Neural cell (in vitro differentiated cells): Measurements from ENCODE around the gene PCDHB1. TPM values are rescaled to one million over a fixed set of nuclear protein-coding genes. Genes with fewer than 3 reads are reported as not detected.
A peak's percentile ranks its signal among the peaks of the same experiment; 100 is the strongest.

ENCODE experiments used
- H2AFZ ChIP-seq: fragments of 200-600, 300-800 bp; sonication (generic), shearing (Covaris generic); 2 replicates; pipeline ENCODE4 v1.6.0; 2014; ENCODE audit warnings: low read depth, mild to moderate bottlenecking, antibody characterized with exemption, low read length, moderate library complexity
- H3F3A ChIP-seq: fragments of 200-600 bp; shearing (Covaris generic); 2 replicates; pipeline ENCODE4 v1.6.1; 2016; ENCODE audit warnings: mild to moderate bottlenecking, moderate library complexity, mixed read lengths, antibody characterized with exemption, low read length; ENCODE audit not compliant: insufficient read depth, poor library complexity, severe bottlenecking
- H3K27ac ChIP-seq: fragments of 200-600, 300-800 bp; sonication (generic), shearing (Covaris generic); 2 replicates; pipeline ENCODE4 v1.5.1; 2014; ENCODE audit warnings: mild to moderate bottlenecking, low read length, moderate library complexity
- H3K27me3 ChIP-seq: fragments of 300-800, 200-600 bp; sonication (generic), shearing (Covaris generic); 2 replicates; pipeline ENCODE4 v1.6.0; 2014; ENCODE audit warnings: mild to moderate bottlenecking, low read depth, low read length, moderate library complexity; ENCODE audit not compliant: insufficient read depth
- H3K36me3 ChIP-seq: fragments of 300-800, 200-600 bp; sonication (generic), shearing (Covaris generic); 2 replicates; pipeline ENCODE4 v1.5.1; 2014; ENCODE audit warnings: mild to moderate bottlenecking, antibody characterized with exemption, low read length, moderate library complexity; ENCODE audit not compliant: insufficient read depth
- H3K4me2 ChIP-seq: fragments of 300-800, 200-600 bp; sonication (generic), shearing (Covaris generic); 2 replicates; pipeline ENCODE4 v1.6.0; 2014; ENCODE audit warnings: mild to moderate bottlenecking, low read length
- H3K4me3 ChIP-seq: fragments of 300-800, 200-600 bp; sonication (generic), shearing (Covaris generic); 2 replicates; pipeline ENCODE4 v1.5.1; 2014; ENCODE audit warnings: mild to moderate bottlenecking, low read length, moderate library complexity
- H3K79me2 ChIP-seq: fragments of 200-600 bp; shearing (Covaris generic); replicated peaks from 2 replicates; pipeline ENCODE4 v1.6.0; 2014; ENCODE audit warnings: mild to moderate bottlenecking, low read length, moderate library complexity; ENCODE audit not compliant: insufficient read depth
- H3K9ac ChIP-seq: fragments of 300-800, 200-600 bp; sonication (generic), shearing (Covaris generic); 2 replicates; pipeline ENCODE4 v1.6.1; 2016; ENCODE audit warnings: mild to moderate bottlenecking, low read length, mixed read lengths
- H3K9me2 ChIP-seq: fragments of 200-600 bp; shearing (Covaris generic); 2 replicates; pipeline ENCODE4 v1.6.1; 2016; ENCODE audit warnings: mild to moderate bottlenecking, low read length, mixed read lengths; ENCODE audit not compliant: insufficient read depth
- H3K9me3 ChIP-seq: fragments of 200-600, 300-800 bp; sonication (generic), shearing (Covaris generic); 2 replicates; pipeline ENCODE4 v1.6.1; 2016; ENCODE audit warnings: mild to moderate bottlenecking, mixed run types, low read length, moderate library complexity, mixed read lengths
- H4K20me1 ChIP-seq: fragments of 200-600 bp; shearing (Covaris generic); 2 replicates; pipeline ENCODE4 v1.6.1; 2016; ENCODE audit warnings: mild to moderate bottlenecking, mixed run types; ENCODE audit not compliant: insufficient read depth
- EP300 ChIP-seq: fragments of 450-650 bp; conservative IDR thresholded peaks from 2 replicates; pipeline ENCODE4 v1.6.1; 2014; ENCODE audit warnings: antibody characterized with exemption, mild to moderate bottlenecking, moderate library complexity; ENCODE audit not compliant: poor library complexity, severe bottlenecking
- EZH2 ChIP-seq: fragments of 200-600, 300-800 bp; shearing (Covaris generic), sonication (generic); IDR thresholded peaks from 2 replicates; pipeline ENCODE4 v1.6.1; 2014; ENCODE audit warnings: antibody characterized with exemption, low read length, borderline replicate concordance, mild to moderate bottlenecking; ENCODE audit not compliant: insufficient read depth, poor library complexity, severe bottlenecking
- MXI1 ChIP-seq: fragments of 450-650 bp; conservative IDR thresholded peaks from 2 replicates; pipeline ENCODE4 v1.6.1; 2014; ENCODE audit warnings: antibody characterized with exemption, mild to moderate bottlenecking; ENCODE audit not compliant: poor library complexity, severe bottlenecking
- POLR2AphosphoS5 ChIP-seq: IDR thresholded peaks from 2 replicates; pipeline ENCODE4 v1.6.1; 2012
- RAD21 ChIP-seq: fragments of 450-650 bp; conservative IDR thresholded peaks from 2 replicates; pipeline ENCODE4 v1.6.1; 2014; ENCODE audit warnings: antibody characterized with exemption, mild to moderate bottlenecking, moderate library complexity
- SMC3 ChIP-seq: fragments of 450-650 bp; conservative IDR thresholded peaks from 2 replicates; pipeline ENCODE4 v1.6.1; 2014; ENCODE audit warnings: antibody characterized with exemption, mild to moderate bottlenecking, moderate library complexity; ENCODE audit not compliant: poor library complexity
- TAF1 ChIP-seq: IDR thresholded peaks from 2 replicates; pipeline ENCODE4 v1.6.1; 2012; ENCODE audit warnings: low read depth
- polyA plus RNA-seq: library from polyadenylated mRNA; depleted of rRNA; stranded (reverse); fragments of >200 nt; gene quantifications from 2 replicates; pipeline ENCODE4 v1.2.3, GENCODE V29; 2014
- TF ChIP-seq, protein P1 (sequence below): IDR thresholded peaks from 2 replicates; pipeline ENCODE4 v1.6.1; 2012; ENCODE audit warnings: borderline replicate concordance
- TF ChIP-seq, protein P2 (sequence below): fragments of 450-650 bp; IDR thresholded peaks from 2 replicates; pipeline ENCODE4 v1.5.1; 2014; ENCODE audit warnings: antibody characterized with exemption, mild to moderate bottlenecking, moderate library complexity; ENCODE audit not compliant: poor library complexity, severe bottlenecking

PCDHB1 gene
- polyA plus RNA-seq, 1 donor from 2014 or later = 0.10 TPM

DNA sequence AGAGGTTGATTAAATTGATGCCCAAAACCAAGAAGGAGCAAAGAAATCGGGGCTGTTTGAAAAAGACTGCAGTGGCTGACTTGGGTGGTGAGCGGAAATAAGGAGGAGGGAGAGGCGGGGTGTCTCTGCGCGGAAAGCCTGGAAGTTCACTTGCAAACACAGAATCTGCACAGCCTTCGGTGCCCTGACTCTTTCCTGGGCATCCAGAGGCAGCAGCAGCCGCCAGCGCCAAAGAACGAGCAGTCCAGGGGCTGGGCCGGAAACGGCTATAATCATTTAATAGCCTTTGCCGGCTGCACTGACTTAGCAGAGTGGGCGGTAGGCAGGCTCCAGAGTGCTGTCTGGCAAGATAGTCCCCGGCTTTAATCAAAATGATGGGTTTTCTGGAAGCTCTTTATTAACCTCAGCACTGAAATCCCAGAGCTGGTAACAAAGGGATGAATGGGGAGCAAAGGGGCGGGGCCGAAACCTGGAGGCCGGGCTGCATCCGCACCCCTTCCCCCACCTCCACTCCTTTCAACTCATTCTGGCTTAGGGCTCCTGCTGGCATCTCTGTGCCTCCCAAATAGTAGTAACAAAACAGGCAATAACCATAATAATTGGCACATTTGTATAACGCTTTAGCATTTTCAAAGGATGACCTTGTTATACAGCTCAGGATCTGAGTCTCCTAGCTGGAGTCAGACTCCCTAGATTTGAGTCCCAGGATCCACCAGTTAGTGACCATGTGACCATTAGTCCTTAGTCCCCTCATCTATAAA is 49.1 kb upstream of the PCDHB1 start:
- Histone ChIP-seq H2AFZ (peak overlapping the region; percentile 22), H3K4me3 (peak overlapping the region; percentile 66), H3K4me2 (peak overlapping the region; percentile 77), H3K27ac (peak overlapping the region; percentile 89), H3K79me2 (peaks cover 7% of the 10 kb centered on the region), H3K27me3 (no peaks in the 10 kb centered on the region), H4K20me1 (no peaks in the 10 kb centered on the region), H3K9me3 (no peaks in the 10 kb centered on the region), H3F3A (peaks cover 8% of the 10 kb centered on the region), H3K36me3 (no peaks in the 10 kb centered on the region), H3K9me2 (no peaks in the 10 kb centered on the region), H3K9ac (peak overlapping the region; percentile 79)
- TF ChIP-seq RAD21 (no peak), EP300 (no peak), SMC3 (no peak), TAF1 (no peak), POLR2AphosphoS5 (peak; percentile 29), MXI1 (no peak), EZH2 (no peak)
- TF ChIP-seq, protein P1, sequence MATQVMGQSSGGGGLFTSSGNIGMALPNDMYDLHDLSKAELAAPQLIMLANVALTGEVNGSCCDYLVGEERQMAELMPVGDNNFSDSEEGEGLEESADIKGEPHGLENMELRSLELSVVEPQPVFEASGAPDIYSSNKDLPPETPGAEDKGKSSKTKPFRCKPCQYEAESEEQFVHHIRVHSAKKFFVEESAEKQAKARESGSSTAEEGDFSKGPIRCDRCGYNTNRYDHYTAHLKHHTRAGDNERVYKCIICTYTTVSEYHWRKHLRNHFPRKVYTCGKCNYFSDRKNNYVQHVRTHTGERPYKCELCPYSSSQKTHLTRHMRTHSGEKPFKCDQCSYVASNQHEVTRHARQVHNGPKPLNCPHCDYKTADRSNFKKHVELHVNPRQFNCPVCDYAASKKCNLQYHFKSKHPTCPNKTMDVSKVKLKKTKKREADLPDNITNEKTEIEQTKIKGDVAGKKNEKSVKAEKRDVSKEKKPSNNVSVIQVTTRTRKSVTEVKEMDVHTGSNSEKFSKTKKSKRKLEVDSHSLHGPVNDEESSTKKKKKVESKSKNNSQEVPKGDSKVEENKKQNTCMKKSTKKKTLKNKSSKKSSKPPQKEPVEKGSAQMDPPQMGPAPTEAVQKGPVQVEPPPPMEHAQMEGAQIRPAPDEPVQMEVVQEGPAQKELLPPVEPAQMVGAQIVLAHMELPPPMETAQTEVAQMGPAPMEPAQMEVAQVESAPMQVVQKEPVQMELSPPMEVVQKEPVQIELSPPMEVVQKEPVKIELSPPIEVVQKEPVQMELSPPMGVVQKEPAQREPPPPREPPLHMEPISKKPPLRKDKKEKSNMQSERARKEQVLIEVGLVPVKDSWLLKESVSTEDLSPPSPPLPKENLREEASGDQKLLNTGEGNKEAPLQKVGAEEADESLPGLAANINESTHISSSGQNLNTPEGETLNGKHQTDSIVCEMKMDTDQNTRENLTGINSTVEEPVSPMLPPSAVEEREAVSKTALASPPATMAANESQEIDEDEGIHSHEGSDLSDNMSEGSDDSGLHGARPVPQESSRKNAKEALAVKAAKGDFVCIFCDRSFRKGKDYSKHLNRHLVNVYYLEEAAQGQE = no peak

- Histone ChIP-seq H3K27ac (peak overlapping the region; percentile 89), H4K20me1 (no peaks in the 10 kb centered on the region), H3K9me2 (no peaks in the 10 kb centered on the region), H3K36me3 (no peaks in the 10 kb centered on the region), H3K4me3 (peak overlapping the region; percentile 66), H3K9me3 (no peaks in the 10 kb centered on the region), H3K9ac (peak overlapping the region; percentile 79), H3K4me2 (no peak overlapping the region), H3K27me3 (no peaks in the 10 kb centered on the region), H3K79me2 (peaks cover 7% of the 10 kb centered on the region), H2AFZ (peak overlapping the region; percentile 22), H3F3A (peaks cover 8% of the 10 kb centered on the region)
- TF ChIP-seq, protein P1 = no peak
- TF ChIP-seq EZH2 (no peak), MXI1 (no peak), POLR2AphosphoS5 (no peak), SMC3 (no peak), TAF1 (no peak), EP300 (no peak), RAD21 (no peak)
- TF ChIP-seq, protein P2, sequence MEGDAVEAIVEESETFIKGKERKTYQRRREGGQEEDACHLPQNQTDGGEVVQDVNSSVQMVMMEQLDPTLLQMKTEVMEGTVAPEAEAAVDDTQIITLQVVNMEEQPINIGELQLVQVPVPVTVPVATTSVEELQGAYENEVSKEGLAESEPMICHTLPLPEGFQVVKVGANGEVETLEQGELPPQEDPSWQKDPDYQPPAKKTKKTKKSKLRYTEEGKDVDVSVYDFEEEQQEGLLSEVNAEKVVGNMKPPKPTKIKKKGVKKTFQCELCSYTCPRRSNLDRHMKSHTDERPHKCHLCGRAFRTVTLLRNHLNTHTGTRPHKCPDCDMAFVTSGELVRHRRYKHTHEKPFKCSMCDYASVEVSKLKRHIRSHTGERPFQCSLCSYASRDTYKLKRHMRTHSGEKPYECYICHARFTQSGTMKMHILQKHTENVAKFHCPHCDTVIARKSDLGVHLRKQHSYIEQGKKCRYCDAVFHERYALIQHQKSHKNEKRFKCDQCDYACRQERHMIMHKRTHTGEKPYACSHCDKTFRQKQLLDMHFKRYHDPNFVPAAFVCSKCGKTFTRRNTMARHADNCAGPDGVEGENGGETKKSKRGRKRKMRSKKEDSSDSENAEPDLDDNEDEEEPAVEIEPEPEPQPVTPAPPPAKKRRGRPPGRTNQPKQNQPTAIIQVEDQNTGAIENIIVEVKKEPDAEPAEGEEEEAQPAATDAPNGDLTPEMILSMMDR = no peak
These were observed 48.6 kb upstream of the PCDHB1 start for GRCh38 chr5:141002605-141002965.
